ENCODE data around the gene RPA1.

DNA sequence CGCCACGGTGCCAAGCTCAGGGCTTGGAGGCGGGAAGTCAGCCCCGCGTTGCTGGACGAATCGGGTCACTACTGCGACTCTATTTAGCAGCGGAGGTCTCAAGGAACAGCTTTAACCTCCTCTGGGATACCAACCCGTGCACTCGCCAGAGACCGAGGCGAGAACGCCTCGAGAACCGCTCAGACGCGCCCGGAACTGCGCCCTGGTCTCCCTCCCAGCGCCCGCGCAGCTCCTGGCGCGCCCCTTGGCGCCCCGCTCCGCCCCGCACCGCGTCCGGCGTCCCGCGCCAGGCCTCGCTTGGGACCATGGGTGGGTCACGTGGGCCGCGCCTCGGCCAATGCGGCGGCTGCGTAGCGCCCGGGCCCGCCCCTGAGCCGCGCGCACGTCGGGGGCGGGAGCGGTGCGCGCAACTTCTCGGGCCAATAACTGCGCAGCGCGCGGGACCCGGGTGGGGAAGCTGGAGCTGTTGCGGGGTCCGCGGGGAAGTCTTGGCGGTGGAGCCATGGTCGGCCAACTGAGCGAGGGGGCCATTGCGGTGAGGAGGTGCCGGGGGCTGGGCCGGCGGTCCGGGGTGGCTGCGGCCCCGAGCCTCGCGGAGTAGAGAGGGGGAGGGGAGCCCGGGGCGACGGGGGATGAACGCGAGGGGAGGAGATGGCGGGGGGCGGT is at the start of gene RPA1, which contains the start of gene SMYD4:
- peak in 1 of 2 donors; percentile 78 for TF ChIP-seq POLR2A (IDR thresholded peaks at IDR 0.05)
- TF ChIP-seq CTCF (IDR thresholded peaks at IDR 0.05), result no peak
- TF ChIP-seq POLR2AphosphoS5 (IDR thresholded peaks at IDR 0.05; ENCODE audit: insufficient read depth in 1 of 2, low read depth in 1 of 2), result peak in 1 of 2 donors; percentile 76
